GM12878 (cell line): ENCODE data around the gene RUFY4. TPM values are rescaled to one million over a fixed set of nuclear protein-coding genes. Genes with fewer than 3 reads are reported as not detected.
A peak's percentile ranks its signal among the peaks of the same experiment; 100 is the strongest.

Experiments used
- ATAC-seq: fragments of 200-7000 bp; cut with Tn5 transposase; 3 replicates; pipeline ENCODE4 v1.9.1; 2020; ENCODE audit warnings: mild to moderate bottlenecking, moderate library complexity
- BruUV-seq: library from RNA; stranded (reverse); fragments of 400-500 nt; replicated peaks from 2 replicates; lab custom pipeline; 2021; lab: Mats Ljungman, UMichigan
- CTCF ChIA-PET: fragments of 300-600 bp; sonication (Branson Sonifier 250); formaldehyde crosslinking; extraction: SDS; loops from one replicate; lab custom pipeline; 2021; ENCODE audit warnings: inconsistent platforms; lab: Yijun Ruan, JAX
- POLR2A ChIA-PET: fragments of 350-600 bp; formaldehyde crosslinking; extraction: SDS; loops from one replicate; lab custom pipeline; 2021; ENCODE audit warnings: inconsistent platforms; lab: Charles Lee
- RAD21 ChIA-PET: fragments of 300-600 bp; sonication (Branson Sonifier 250); formaldehyde crosslinking; loops from one replicate; lab custom pipeline; 2023; ENCODE audit warnings: antibody characterized with exemption; ENCODE audit not compliant: unreplicated experiment; lab: Charles Lee
- SMC1A ChIA-PET: fragments of 300-600 bp; sonication (Branson Sonifier 250); formaldehyde crosslinking; loops from one replicate; lab custom pipeline; 2023; ENCODE audit not compliant: unreplicated experiment, uncharacterized antibody; lab: Charles Lee
- DNase-seq: peaks from one replicate; pipeline ENCODE4 v3.0.0-alpha.2; 2011; ENCODE audit warnings: low read depth, low spot score
- FAIRE-seq: peaks from 3 replicates; lab custom pipeline; 2011; peaks lifted over from hg19 to GRCh38; lab: Jason Lieb, UNC
- H2AFZ ChIP-seq: 2 replicates; pipeline ENCODE4 v1.6.0; 2011; ENCODE audit warnings: low read depth, low read length, control low read depth; ENCODE audit not compliant: control insufficient read depth
- H3K27ac ChIP-seq: 2 replicates; pipeline ENCODE4 v1.5.1; 2011; ENCODE audit warnings: control low read depth; ENCODE audit not compliant: control insufficient read depth, insufficient read depth
- H3K27me3 ChIP-seq, 2 experiments: replicated peaks in 1 of 2; 2 replicates each; pipeline versions ENCODE4 v1.6.0 to v1.6.1; 2011; ENCODE audit warnings: low read length in 1 of 2; ENCODE audit not compliant: control insufficient read depth in 2 of 2, insufficient read depth in 2 of 2
- H3K36me3 ChIP-seq, 2 experiments: 2 replicates each; pipeline ENCODE4 v1.5.1; 2011; ENCODE audit warnings: low read length in 1 of 2; ENCODE audit not compliant: control insufficient read depth in 2 of 2, insufficient read depth in 2 of 2
- H3K4me1 ChIP-seq: 2 replicates; pipeline ENCODE4 v1.6.1; 2011; ENCODE audit warnings: mild to moderate bottlenecking, low read length, moderate library complexity, mixed read lengths; ENCODE audit not compliant: control insufficient read depth, insufficient read depth
- H3K4me2 ChIP-seq: 2 replicates; pipeline ENCODE4 v1.6.0; 2011; ENCODE audit warnings: control low read depth; ENCODE audit not compliant: control insufficient read depth, insufficient read depth
- H3K4me3 ChIP-seq: fragments of 200-600 bp; sonication (generic); 2 replicates; pipeline ENCODE4 v1.5.1; 2016
- H3K79me2 ChIP-seq: 2 replicates; pipeline ENCODE4 v1.6.0; 2011; ENCODE audit warnings: low read length; ENCODE audit not compliant: control insufficient read depth, insufficient read depth
- H3K9ac ChIP-seq: 2 replicates; pipeline ENCODE4 v1.8.0; 2011; ENCODE audit warnings: low read length, control low read depth, mixed read lengths; ENCODE audit not compliant: control insufficient read depth, insufficient read depth
- H3K9me3 ChIP-seq: replicated peaks from 3 replicates; pipeline ENCODE4 v1.5.1; 2011; ENCODE audit warnings: mild to moderate bottlenecking, low read length; ENCODE audit not compliant: control insufficient read depth, insufficient read depth
- H4K20me1 ChIP-seq: 2 replicates; pipeline ENCODE4 v1.6.0; 2011; ENCODE audit not compliant: control insufficient read depth, insufficient read depth
- BCL3 ChIP-seq: IDR thresholded peaks from 2 replicates; pipeline ENCODE4 v1.6.1; 2011; ENCODE audit warnings: borderline replicate concordance, low read depth, mild to moderate bottlenecking, moderate library complexity, low read length; ENCODE audit not compliant: insufficient read depth, poor library complexity, severe bottlenecking
- CHD1 ChIP-seq: IDR thresholded peaks from 2 replicates; pipeline ENCODE4 v1.6.1; 2012; ENCODE audit warnings: low read depth, low read length, improper control_type of control experiment
- CHD2 ChIP-seq: IDR thresholded peaks from 2 replicates; pipeline ENCODE4 v1.6.1; 2011; ENCODE audit warnings: low read depth, low read length, improper control_type of control experiment, borderline replicate concordance
- ESRRA ChIP-seq: IDR thresholded peaks from 2 replicates; pipeline ENCODE4 v1.6.1; 2012; ENCODE audit warnings: mild to moderate bottlenecking, low read length, improper control_type of control experiment
- FOXM1 ChIP-seq: IDR thresholded peaks from 2 replicates; pipeline ENCODE4 v1.6.1; 2012; ENCODE audit warnings: low read depth, mild to moderate bottlenecking, inconsistent platforms, low read length, moderate library complexity
- HDAC2 ChIP-seq: fragments of 200-600 bp; sonication (generic); IDR thresholded peaks from 2 replicates; pipeline ENCODE4 v1.6.1; 2017
- MEF2B ChIP-seq: fragments of 450-650 bp; IDR thresholded peaks from 2 replicates; pipeline ENCODE4 v1.6.1; 2018; ENCODE audit warnings: mild to moderate bottlenecking, moderate library complexity; ENCODE audit not compliant: partially characterized antibody, poor library complexity, severe bottlenecking
- MTA3 ChIP-seq: IDR thresholded peaks from 2 replicates; pipeline ENCODE4 v1.6.1; 2012; ENCODE audit warnings: low read length, inconsistent platforms, borderline replicate concordance
- MYB ChIP-seq: fragments of 150-350 bp; IDR thresholded peaks from 2 replicates; pipeline ENCODE4 v1.6.1; 2014; ENCODE audit warnings: mild to moderate bottlenecking, low read depth, low read length, borderline replicate concordance
- POLR2A ChIP-seq: IDR thresholded peaks from 2 replicates; pipeline ENCODE4 v1.6.1; 2011; ENCODE audit warnings: low read depth, mild to moderate bottlenecking, low read length
- TBL1XR1 ChIP-seq: IDR thresholded peaks from 2 replicates; pipeline ENCODE4 v1.6.1; 2012; ENCODE audit warnings: low read depth, low read length, improper control_type of control experiment
- WGBS: methylation state at CpG from one replicate; pipeline ENCODE4 v1.1.6; 2016; ENCODE audit warnings: low lambda C conversion rate; ENCODE audit not compliant: insufficient replicate concordance, insufficient coverage; ENCODE audit errors: missing lambda C conversion rate; 5-methylcytosine and 5-hydroxymethylcytosine counted together
- in situ Hi-C: fragments of 300-500 bp; cut with MboI; formaldehyde crosslinking; loops from 9 replicates; pipeline ENCODE4 v1.14.3; 2018; ENCODE audit warnings: mixed read lengths
- intact Hi-C: fragments of 100-400 bp; cut with micrococcal nuclease; formaldehyde crosslinking; loops from one replicate; pipeline ENCODE4 v1.14.2; 2022; ENCODE audit not compliant: unreplicated experiment
- polyA plus RNA-seq, 11 experiments: library from polyadenylated mRNA; depleted of rRNA in 4 of 11; unstranded in 6 of 11; stranded (reverse) in 5 of 11; fragments of >200 nt; fragmentation: Nextera tagmentation in 4 of 11; fragmentation: Illumina TruSeq in 1 of 11; extraction: Ambion mirVana in 4 of 11; extraction: Trizol in 1 of 11; gene quantifications; 1 replicate in 1 of 11; 2 replicates in 10 of 11; pipeline versions ENCODE4 v1.2.1 to v1.2.3, GENCODE V29; 2011 to 2016; ENCODE audit warnings: inconsistent platforms in 2 of 11, missing spikeins in 2 of 11, low read depth in 1 of 11
- total RNA-seq, 4 experiments: library from RNA; depleted of rRNA in 3 of 4; stranded (reverse); fragments of >200 nt in 3 of 4; fragmentation: Illumina TruSeq in 1 of 4; extraction: Trizol in 1 of 4; gene quantifications; 2 replicates each; pipeline versions ENCODE4 v1.2.1 to v1.2.3, GENCODE V29; 2013 to 2021
- TF ChIP-seq, protein P1 (sequence below): fragments of 450-650 bp; IDR thresholded peaks from 2 replicates; pipeline ENCODE4 v1.6.1; 2017; ENCODE audit warnings: antibody characterized with exemption, mild to moderate bottlenecking, moderate library complexity
- TF ChIP-seq, protein P2 (sequence below): IDR thresholded peaks from 2 replicates; pipeline ENCODE4 v1.6.1; 2012; ENCODE audit warnings: low read depth, low read length, improper control_type of control experiment
- TF ChIP-seq, protein P3 (sequence below): fragments of 150-350 bp; IDR thresholded peaks from 2 replicates; pipeline ENCODE4 v1.6.1; 2016; ENCODE audit warnings: low read depth, low read length

The RUFY4 gene
- total and polyA plus RNA-seq, 10 of the 15 experiments (the other 5 are each of a cell fraction or from before 2014, with no cell fraction given), result 0.05 to 2.7 (median 0.90) TPM

DNA sequence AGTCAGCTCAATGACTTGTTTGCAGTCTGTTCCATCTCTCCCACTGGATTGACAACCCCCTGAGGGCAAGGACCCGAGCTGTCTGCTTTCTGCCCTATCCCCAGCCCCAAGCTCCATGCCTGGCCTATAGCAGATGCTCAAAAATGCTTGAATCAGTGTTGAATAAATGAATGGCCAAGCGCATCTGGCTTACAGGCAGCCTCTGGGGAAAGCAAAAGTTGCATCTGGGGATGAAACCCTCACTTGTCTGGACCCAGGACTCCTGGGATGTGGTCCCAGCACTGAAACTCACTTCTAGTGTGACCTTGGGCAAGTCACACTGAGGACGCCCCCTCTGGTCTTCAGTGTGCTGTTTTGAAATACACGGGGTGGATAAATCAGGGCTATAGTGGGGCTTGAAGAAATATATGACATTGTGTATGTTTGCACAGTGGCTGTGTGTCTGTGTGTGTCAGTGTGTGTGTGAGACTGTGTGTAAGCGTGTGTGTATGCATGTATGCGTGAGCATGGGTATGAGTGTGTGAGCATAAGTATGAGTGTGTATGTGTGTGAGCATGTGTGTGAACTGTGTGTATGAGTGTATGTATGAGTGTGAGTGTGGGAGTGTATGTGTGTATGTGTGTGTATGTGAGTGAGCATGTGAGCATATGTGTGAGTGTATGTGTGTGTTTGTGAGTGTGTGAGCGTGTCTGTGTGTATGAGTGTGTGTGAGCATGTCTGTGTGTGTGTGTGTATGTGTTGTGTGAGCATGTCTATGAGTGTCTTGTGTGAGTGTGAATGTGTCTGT, 38.5 kb upstream of the RUFY4 start (continued):
- peak; percentile 86 for TF ChIP-seq BCL3

- CTCF ChIA-PET, result no interaction called here
- no peak for FAIRE-seq
- no peak for TF ChIP-seq ESRRA
- TF ChIP-seq TBL1XR1, result no peak
- TF ChIP-seq MEF2B, result no peak
- no peak for TF ChIP-seq POLR2A
- TF ChIP-seq CHD1, result no peak
- no peak for TF ChIP-seq MYB
- TF ChIP-seq, protein P1, sequence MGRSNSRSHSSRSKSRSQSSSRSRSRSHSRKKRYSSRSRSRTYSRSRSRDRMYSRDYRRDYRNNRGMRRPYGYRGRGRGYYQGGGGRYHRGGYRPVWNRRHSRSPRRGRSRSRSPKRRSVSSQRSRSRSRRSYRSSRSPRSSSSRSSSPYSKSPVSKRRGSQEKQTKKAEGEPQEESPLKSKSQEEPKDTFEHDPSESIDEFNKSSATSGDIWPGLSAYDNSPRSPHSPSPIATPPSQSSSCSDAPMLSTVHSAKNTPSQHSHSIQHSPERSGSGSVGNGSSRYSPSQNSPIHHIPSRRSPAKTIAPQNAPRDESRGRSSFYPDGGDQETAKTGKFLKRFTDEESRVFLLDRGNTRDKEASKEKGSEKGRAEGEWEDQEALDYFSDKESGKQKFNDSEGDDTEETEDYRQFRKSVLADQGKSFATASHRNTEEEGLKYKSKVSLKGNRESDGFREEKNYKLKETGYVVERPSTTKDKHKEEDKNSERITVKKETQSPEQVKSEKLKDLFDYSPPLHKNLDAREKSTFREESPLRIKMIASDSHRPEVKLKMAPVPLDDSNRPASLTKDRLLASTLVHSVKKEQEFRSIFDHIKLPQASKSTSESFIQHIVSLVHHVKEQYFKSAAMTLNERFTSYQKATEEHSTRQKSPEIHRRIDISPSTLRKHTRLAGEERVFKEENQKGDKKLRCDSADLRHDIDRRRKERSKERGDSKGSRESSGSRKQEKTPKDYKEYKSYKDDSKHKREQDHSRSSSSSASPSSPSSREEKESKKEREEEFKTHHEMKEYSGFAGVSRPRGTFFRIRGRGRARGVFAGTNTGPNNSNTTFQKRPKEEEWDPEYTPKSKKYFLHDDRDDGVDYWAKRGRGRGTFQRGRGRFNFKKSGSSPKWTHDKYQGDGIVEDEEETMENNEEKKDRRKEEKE, result no peak
- no peak for TF ChIP-seq HDAC2
- no peak for TF ChIP-seq FOXM1
- no peak for TF ChIP-seq MTA3
- TF ChIP-seq, protein P2, sequence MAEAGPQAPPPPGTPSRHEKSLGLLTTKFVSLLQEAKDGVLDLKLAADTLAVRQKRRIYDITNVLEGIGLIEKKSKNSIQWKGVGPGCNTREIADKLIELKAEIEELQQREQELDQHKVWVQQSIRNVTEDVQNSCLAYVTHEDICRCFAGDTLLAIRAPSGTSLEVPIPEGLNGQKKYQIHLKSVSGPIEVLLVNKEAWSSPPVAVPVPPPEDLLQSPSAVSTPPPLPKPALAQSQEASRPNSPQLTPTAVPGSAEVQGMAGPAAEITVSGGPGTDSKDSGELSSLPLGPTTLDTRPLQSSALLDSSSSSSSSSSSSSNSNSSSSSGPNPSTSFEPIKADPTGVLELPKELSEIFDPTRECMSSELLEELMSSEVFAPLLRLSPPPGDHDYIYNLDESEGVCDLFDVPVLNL, result no peak
- TF ChIP-seq, protein P3, sequence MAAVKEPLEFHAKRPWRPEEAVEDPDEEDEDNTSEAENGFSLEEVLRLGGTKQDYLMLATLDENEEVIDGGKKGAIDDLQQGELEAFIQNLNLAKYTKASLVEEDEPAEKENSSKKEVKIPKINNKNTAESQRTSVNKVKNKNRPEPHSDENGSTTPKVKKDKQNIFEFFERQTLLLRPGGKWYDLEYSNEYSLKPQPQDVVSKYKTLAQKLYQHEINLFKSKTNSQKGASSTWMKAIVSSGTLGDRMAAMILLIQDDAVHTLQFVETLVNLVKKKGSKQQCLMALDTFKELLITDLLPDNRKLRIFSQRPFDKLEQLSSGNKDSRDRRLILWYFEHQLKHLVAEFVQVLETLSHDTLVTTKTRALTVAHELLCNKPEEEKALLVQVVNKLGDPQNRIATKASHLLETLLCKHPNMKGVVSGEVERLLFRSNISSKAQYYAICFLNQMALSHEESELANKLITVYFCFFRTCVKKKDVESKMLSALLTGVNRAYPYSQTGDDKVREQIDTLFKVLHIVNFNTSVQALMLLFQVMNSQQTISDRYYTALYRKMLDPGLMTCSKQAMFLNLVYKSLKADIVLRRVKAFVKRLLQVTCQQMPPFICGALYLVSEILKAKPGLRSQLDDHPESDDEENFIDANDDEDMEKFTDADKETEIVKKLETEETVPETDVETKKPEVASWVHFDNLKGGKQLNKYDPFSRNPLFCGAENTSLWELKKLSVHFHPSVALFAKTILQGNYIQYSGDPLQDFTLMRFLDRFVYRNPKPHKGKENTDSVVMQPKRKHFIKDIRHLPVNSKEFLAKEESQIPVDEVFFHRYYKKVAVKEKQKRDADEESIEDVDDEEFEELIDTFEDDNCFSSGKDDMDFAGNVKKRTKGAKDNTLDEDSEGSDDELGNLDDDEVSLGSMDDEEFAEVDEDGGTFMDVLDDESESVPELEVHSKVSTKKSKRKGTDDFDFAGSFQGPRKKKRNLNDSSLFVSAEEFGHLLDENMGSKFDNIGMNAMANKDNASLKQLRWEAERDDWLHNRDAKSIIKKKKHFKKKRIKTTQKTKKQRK, result no peak
- TF ChIP-seq CHD2, result no peak
These were observed 37.8 kb upstream of the RUFY4 start for GRCh38 chr2:218031261-218031660.

More at GRCh38 chr2:218031261-218031660, 37.8 kb upstream of the RUFY4 start:
- ChIA-PET RAD21 (no interaction called here), SMC1A (no interaction called here), POLR2A (no interaction called here)
- intact Hi-C loops (no loop called here), in situ Hi-C loops (no loop called here)
- BruUV-seq, result no TSS peak
- Histone ChIP-seq H3K27me3 (no peaks in the 10 kb centered on the region; a peak in 2 of 4 replicates), H4K20me1 (no peaks in the 10 kb centered on the region), H3K4me1 (peaks cover 18% of the 10 kb centered on the region), H3K4me3 (no peak overlapping the region), H3K79me2 (no peaks in the 10 kb centered on the region), H3K36me3 (no peaks in the 10 kb centered on the region), H3K4me2 (no peak overlapping the region), H3K9me3 (no peaks in the 10 kb centered on the region), H2AFZ (no peak overlapping the region), H3K27ac (no peak overlapping the region), H3K9ac (no peak overlapping the region)
- DNase-seq (no peak), ATAC-seq (no peak)
- WGBS, result 38% methylated on average over 1 of the region's 1 CpG
